ENCODE measurements around the gene GNPAT.
"Not testable (repeated sequence)": the region's sequence is repeated elsewhere in the genome, so short reads cannot be mapped to it uniquely, and the experiment has no call there.

Gene GNPAT
- 28.8 to 45.8 (median 41.4) reads per million in 4 donors for total RNA-seq

DNA sequence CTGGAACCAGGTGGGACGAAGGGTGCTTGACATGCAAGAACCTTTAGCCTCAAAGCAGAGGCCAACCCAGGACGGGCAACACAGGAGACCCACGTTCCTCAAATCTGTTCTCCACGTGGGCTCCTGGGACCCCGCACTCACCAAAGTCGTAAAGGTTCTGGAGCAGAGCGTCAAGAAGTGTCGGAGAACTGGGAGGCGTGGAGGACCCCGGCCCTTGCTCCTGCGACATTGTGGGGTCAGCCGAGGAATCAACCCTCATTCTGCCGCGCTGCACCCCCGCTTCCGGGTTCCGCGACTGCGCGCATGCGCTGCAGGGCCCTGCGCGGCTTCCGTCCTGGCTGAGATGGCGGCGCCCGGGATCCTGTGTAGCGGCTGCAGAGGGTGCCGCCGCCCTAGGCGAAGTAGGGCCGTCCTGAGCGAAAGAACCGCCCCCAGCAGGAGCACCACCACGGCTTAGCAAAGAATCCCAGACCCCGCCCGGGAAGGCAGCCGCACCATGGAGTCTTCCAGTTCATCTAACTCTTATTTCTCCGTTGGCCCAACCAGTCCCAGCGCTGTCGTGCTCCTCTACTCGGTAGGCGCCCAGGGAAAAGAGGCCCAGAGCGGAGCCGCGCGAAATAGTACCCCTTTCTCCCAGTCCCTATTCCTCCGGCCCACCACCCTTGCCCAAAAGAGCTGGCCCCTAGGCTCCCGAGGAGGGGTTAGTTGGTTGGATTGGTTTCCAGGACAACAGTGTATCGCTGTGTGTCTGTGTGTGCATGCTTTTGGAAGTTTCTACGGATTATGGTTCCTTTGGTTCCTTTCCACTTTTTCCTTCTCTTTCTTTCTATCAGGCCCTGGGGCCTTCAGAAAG lies at the start of gene GNPAT:
GNPAT (plus strand) TSS at position 330 of the 853 bp plus-strand sequence; CDS start at position 497, 167 bp downstream.
- peak; percentile 81 to 90 (median 87) for DNase-seq

GRCh38 chr1:231192620-231193163 lies 48.3 kb upstream of the GNPAT start:
- no peak for DNase-seq

- DNase-seq, result no peak
Measured at GRCh38 chr1:231193710-231194340, 47.2 kb upstream of the GNPAT start.

DNA sequence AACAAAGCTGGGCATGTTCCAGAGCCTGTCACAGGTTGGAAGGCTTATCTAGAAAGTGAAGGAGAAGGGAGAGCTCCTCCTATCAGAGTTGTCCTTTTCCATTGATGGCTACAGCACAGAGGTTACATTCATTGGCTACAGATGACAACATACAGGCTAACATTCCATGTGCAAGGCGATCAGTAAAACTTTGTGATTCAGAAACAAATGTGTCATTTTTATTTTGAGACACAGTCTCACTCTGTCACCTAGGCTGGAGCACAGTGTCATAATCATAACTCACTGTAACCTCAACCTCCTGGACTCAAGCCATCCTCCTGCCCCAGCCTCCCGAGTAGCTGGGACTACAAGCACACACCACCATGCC lies 46.6 kb upstream of the GNPAT start:
- no peak for DNase-seq

DNA sequence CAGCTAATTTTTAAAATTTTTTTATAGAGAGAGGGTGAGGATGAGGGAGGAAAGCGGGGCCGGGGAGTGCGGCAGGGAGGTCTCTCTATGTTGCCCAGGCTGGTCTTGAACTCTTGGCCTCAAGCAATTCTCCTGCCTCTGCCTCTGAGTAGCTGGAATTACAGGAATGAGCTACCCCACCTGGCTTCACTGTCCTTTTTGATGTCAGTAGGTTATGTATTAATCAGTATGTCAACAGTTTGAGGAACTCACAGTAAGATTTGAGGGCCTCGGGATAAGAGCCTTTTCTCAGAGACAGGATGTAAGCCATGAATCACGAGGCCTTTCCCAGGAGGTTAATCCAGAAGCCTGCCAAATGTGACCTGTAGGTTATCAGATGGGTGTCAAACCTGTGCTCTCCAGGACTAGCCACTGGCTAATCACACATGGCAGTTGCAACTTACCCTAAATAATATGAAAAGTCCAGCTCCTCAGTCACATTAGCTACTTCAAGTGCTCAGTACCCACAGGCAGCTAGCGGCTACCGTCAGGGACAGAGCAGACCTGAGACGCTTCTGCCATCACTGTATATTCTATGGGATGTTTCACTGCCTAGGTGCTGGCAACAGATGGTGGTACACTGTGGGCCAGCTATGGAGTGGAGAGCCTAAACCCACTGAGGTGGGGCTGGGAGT lies 46.0 kb upstream of the GNPAT start:
- DNase-seq, result no peak

- DNase-seq, result no peak
Measured at GRCh38 chr1:231196307-231196706, 44.7 kb upstream of the GNPAT start.

- DNase-seq, result no peak
Measured at GRCh38 chr1:231196728-231197127, 44.3 kb upstream of the GNPAT start.

DNA sequence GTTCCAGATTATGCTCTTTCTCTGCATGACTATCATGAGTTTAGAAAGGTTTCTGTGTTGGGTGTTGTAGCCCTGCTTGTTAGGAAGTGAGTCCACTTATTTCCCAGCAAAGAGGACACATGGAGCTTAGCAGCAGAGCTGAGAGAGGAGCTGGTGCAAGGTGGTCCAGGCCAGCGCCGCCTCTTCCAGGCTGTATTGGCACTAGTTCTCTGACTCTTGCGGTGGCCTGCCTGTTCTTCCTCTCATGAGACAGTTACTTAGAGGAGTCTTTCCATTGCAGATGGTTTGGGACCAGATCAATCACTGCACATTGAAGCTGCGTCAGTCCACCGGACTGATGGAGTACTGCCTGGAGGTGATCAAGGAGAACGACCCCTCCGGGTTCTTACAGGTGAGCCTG lies 41.1 kb upstream of the GNPAT start:
- DNase-seq, result no peak

DNA sequence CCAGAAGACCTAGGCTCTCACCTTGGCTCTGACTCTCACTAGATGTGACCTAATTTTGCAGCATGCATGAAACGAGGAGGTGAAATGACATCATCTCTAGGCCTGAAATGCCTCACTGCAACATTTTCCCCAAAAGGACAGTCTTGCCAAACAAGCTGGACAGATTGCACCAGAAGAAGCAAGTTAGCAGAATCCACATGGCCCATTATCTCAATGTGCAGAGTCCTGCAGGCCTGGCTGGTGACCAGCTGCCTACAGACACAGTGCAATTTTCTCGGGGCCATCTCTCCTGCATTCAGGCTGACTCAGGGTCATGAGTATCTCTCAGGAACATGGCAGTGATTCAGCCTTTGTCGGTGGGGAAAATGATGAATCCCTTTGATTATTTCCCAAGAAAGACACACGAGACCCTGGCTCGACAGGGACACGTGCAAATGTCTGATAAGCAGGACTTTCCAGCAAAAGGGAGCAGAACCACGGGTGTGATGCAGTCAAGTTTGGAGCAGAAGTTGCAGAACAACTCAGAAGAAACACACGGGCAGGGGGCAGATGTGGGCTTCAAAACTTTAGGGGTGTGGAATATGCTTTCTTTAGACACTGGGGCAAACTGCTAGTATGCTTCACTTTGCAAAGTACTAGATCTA lies 40.5 kb upstream of the GNPAT start:
- DNase-seq, result no peak

- no peak for DNase-seq
Measured at GRCh38 chr1:231201375-231201978, 39.5 kb upstream of the GNPAT start.

- no peak for DNase-seq
Measured at GRCh38 chr1:231201979-231202633, 38.9 kb upstream of the GNPAT start.

DNA sequence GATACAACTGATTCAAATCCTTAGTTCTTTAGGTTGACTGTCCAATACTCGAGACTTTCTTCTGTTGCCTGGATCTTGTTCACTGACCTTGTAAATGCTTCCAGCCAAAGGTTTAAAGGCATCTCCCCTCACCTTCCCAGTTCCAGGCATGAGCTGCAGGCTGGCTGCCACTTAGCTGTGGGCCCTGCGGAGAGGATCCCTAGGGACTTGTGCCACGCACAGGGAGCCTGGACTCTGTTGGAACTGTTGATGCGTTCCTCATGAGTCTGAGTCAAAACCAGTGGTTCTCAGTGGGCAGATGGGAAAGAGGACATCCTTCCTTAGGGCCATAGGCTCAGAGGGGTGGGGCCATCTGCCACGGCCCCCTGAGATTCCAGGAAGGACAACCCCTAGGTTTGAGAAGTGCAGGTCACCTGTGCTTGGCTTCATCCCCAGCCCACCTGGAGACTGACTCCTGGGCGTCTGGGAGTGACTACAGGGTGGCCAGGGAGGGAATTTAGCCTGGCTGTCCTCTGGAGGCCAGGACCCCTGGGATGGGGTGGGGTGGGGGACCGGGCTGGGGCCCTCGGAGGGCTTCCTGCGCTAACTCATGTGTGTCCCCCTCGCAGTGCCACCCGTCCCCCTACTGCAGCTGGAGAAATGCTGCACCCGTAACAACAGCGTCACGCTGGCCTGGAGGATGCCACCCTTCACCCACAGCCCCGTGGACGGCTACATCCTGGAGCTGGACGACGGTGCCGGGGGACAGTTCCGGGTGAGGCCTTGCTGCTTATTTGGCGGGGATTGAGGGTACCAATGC lies 37.6 kb upstream of the GNPAT start:
- no peak for DNase-seq

- DNase-seq, result no peak
Measured at GRCh38 chr1:231206856-231207255, 34.2 kb upstream of the GNPAT start.

GRCh38 chr1:231207437-231207836 lies 33.6 kb upstream of the GNPAT start:
- no peak for DNase-seq

DNA sequence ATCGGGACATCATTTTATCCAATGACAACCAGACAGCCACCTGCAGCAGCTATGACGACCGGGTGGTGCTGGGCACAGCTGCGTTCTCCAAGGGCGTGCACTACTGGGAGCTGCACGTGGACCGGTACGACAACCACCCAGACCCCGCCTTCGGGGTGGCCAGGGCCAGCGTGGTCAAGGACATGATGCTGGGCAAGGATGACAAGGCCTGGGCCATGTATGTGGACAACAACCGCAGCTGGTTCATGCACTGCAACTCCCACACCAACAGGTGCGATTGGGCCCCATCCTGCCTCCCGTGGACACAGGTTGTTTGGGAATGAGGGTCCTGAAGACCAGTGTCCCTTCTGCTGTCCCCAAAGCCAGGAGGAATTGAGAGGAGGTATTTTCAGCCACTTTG lies 32.0 kb upstream of the GNPAT start:
- DNase-seq, result no peak

- no peak for DNase-seq
Measured at GRCh38 chr1:231209531-231209930, 31.5 kb upstream of the GNPAT start.

DNA sequence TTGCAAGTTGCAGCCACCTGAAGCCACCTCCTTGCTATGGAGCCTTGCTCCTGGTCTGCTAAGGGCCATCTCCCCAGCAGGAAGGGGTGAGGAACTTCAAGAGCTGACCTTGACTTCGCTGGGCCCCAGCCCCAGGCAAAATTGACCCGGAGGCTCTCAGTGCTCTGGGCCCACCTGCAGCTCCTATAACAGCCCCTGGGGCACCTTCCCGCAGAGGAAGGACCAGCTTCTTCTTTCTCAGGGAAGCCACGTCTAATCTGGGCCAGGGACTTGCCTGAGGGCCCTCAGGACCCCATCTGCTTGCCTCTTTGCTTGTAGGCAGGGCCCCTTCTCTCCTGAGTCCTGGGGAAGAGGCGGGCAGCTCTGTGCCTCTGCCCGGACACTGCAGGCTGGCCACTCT lies 30.9 kb upstream of the GNPAT start:
- no peak for DNase-seq

GRCh38 chr1:231211005-231211857 lies 29.8 kb upstream of the GNPAT start:
- peak; percentile 73 to 85 (median 81) for DNase-seq

DNA sequence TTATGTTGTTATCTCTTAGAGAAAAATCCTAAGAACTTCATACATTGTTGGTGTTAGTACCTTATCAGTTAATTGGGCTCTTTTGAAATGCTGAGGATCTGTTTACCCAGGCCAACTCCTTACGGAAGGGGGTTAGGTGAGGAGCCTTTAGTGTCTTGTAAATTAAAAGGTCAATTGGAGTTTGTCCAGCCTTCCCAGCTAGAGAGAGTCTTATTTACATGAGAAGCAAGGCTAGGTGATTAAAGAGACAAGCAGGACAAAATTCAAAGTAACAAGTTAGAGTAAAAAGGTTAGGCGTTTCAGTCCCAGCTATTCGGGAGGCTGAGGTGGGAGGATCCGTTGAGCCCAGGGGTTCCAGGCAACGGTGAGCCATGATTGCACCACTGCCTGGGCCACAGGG lies 28.7 kb upstream of the GNPAT start:
- not testable (repeated sequence) for DNase-seq

All from T-helper 1 cell (primary cell).